Measurements from ENCODE around the gene NEK5. TPM values are rescaled to one million over a fixed set of nuclear protein-coding genes. Genes with fewer than 3 reads are reported as not detected.

Gene NEK5
- polyA plus RNA-seq, 1 donor (not counting 4 experiments of a cell fraction or from before 2014, with no cell fraction given): 0.21 TPM

DNA sequence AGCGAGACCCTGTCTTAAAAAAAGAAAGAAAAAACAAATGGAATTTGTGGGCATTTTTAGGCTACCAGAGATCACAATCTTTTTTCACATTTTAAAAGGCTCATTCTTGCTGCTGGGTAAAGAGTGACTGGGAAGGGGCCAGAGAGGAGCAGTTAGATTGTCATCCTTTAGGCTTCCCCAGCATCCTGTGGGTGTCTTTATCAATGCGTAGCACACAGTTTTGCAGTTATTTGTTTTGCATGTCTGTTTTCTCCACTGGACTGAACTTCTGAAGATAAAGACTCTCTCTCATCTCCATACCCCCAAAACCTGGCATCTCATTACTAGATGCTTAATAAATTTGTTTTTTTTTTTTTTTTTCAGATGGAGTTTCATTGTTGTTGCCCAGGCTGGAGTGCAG lies 106.5 kb downstream of the NEK5 start:
- Histone ChIP-seq H3K36me3 (ENCODE audit: control insufficient read depth in 2 of 2, extremely low read depth in 1 of 2, insufficient read depth in 2 of 2, low read length in 2 of 2) (peaks cover 5 to 10% of the 10 kb centered on the region in 2 experiments), H3K9me1 (ENCODE audit: control insufficient read depth, extremely low read depth, insufficient read depth, low read length) (no peaks in the 10 kb centered on the region), H3K27ac (ENCODE audit: control insufficient read depth, insufficient read depth, low read length) (no peak overlapping the region), H3K9ac (ENCODE audit: control insufficient read depth, extremely low read depth, insufficient read depth, low read length) (no peak overlapping the region), H2AFZ (ENCODE audit: control insufficient read depth, low read length) (no peak overlapping the region), H3K79me2 (ENCODE audit: control insufficient read depth, insufficient read depth, low read length) (peaks cover 7% of the 10 kb centered on the region), H3K27me3 (ENCODE audit: control insufficient read depth, extremely low read depth, insufficient read depth, low read length) (no peaks in the 10 kb centered on the region), H3K9me3 (ENCODE audit: control insufficient read depth, low read depth, low read length) (no peaks in the 10 kb centered on the region), H3K4me3 (ENCODE audit: control insufficient read depth in 2 of 3, extremely low read depth in 1 of 3, insufficient read depth in 2 of 3, low read depth in 1 of 3, low read length in 3 of 3) (no peak overlapping the region), H4K20me1 (ENCODE audit: control insufficient read depth, extremely low read depth, insufficient read depth, low read length) (no peaks in the 10 kb centered on the region), H3K4me2 (ENCODE audit: control insufficient read depth, extremely low read depth, insufficient read depth, low read depth, low read length) (no peak overlapping the region), H3K4me1 (ENCODE audit: control insufficient read depth, extremely low read depth, insufficient read depth, low read length) (peaks cover 6% of the 10 kb centered on the region)
- TF ChIP-seq, protein P1, sequence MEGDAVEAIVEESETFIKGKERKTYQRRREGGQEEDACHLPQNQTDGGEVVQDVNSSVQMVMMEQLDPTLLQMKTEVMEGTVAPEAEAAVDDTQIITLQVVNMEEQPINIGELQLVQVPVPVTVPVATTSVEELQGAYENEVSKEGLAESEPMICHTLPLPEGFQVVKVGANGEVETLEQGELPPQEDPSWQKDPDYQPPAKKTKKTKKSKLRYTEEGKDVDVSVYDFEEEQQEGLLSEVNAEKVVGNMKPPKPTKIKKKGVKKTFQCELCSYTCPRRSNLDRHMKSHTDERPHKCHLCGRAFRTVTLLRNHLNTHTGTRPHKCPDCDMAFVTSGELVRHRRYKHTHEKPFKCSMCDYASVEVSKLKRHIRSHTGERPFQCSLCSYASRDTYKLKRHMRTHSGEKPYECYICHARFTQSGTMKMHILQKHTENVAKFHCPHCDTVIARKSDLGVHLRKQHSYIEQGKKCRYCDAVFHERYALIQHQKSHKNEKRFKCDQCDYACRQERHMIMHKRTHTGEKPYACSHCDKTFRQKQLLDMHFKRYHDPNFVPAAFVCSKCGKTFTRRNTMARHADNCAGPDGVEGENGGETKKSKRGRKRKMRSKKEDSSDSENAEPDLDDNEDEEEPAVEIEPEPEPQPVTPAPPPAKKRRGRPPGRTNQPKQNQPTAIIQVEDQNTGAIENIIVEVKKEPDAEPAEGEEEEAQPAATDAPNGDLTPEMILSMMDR (optimal IDR thresholded peaks at IDR 0.05 in 1 of 3, IDR thresholded peaks at IDR 0.05 in 1 of 3, conservative IDR thresholded peaks at IDR 0.05 in 1 of 3; ENCODE audit: extremely low read depth in 1 of 3, insufficient read depth in 2 of 3, low read length in 3 of 3): no peak
- TF ChIP-seq EZH2 (IDR thresholded peaks at IDR 0.05; ENCODE audit: low read length): no peak
- FAIRE-seq (no peak), DNase-seq (ENCODE audit: low read depth, low spot score) (no peak)
- dilution Hi-C loops (cut with MboI; ENCODE audit: extremely low pct_ligation_motif_present, low sequenced_read_pairs): no loop called here

DNA sequence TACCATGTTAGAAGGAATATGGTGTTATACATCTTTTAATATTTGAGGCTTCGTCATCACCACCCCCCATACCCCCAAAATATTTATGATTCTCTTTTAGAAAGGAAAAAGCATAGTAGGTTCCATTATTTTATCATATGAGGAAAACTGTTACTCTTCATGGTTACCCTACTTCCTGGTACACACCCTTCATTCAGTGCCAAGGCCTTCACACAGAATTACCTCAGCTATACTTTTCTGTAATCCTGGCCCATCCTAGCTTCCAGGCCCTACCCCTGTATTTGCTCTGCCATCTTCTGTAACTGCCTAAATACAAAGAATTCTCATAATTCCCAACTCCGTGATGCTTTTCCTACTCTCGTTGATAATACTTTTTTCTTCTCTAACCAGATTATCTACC lies 108.7 kb downstream of the NEK5 start:
- TF ChIP-seq EZH2 (IDR thresholded peaks at IDR 0.05; ENCODE audit: low read length): no peak
- TF ChIP-seq, protein P1 (optimal IDR thresholded peaks at IDR 0.05 in 1 of 3, IDR thresholded peaks at IDR 0.05 in 1 of 3, conservative IDR thresholded peaks at IDR 0.05 in 1 of 3; ENCODE audit: extremely low read depth in 1 of 3, insufficient read depth in 2 of 3, low read length in 3 of 3): no peak
- Histone ChIP-seq H3K4me2 (ENCODE audit: control insufficient read depth, extremely low read depth, insufficient read depth, low read depth, low read length) (no peak overlapping the region), H3K27ac (ENCODE audit: control insufficient read depth, insufficient read depth, low read length) (no peak overlapping the region), H3K79me2 (ENCODE audit: control insufficient read depth, insufficient read depth, low read length) (peaks cover 18% of the 10 kb centered on the region), H3K36me3 (ENCODE audit: control insufficient read depth in 2 of 2, extremely low read depth in 1 of 2, insufficient read depth in 2 of 2, low read length in 2 of 2) (peaks cover 5% of the 10 kb centered on the region in 2 experiments), H3K9me3 (ENCODE audit: control insufficient read depth, low read depth, low read length) (no peaks in the 10 kb centered on the region), H3K9me1 (ENCODE audit: control insufficient read depth, extremely low read depth, insufficient read depth, low read length) (no peaks in the 10 kb centered on the region), H3K9ac (ENCODE audit: control insufficient read depth, extremely low read depth, insufficient read depth, low read length) (no peak overlapping the region), H3K4me3 (ENCODE audit: control insufficient read depth in 2 of 3, extremely low read depth in 1 of 3, insufficient read depth in 2 of 3, low read depth in 1 of 3, low read length in 3 of 3) (no peak overlapping the region), H2AFZ (ENCODE audit: control insufficient read depth, low read length) (no peak overlapping the region), H4K20me1 (ENCODE audit: control insufficient read depth, extremely low read depth, insufficient read depth, low read length) (peaks cover 1% of the 10 kb centered on the region), H3K4me1 (ENCODE audit: control insufficient read depth, extremely low read depth, insufficient read depth, low read length) (no peaks in the 10 kb centered on the region), H3K27me3 (ENCODE audit: control insufficient read depth, extremely low read depth, insufficient read depth, low read length) (no peaks in the 10 kb centered on the region)
- no peak for DNase-seq (ENCODE audit: low read depth, low spot score)
- dilution Hi-C loops (cut with MboI; ENCODE audit: extremely low pct_ligation_motif_present, low sequenced_read_pairs): no loop called here
- FAIRE-seq: no peak
